GM19025 (cell line): ENCODE measurements around the gene VTI1A.
"Not testable (repeated sequence)": the region's sequence is repeated elsewhere in the genome, so short reads cannot be mapped to it uniquely, and the experiment has no call there.

ENCODE experiments used
- ATAC-seq: cut with Tn5 transposase; IDR thresholded peaks from one replicate; pipeline ENCODE4 v1.9.1; 2021; ENCODE audit warnings: mild to moderate bottlenecking, low read depth, moderate library complexity; ENCODE audit not compliant: unreplicated experiment

Gene VTI1A

DNA sequence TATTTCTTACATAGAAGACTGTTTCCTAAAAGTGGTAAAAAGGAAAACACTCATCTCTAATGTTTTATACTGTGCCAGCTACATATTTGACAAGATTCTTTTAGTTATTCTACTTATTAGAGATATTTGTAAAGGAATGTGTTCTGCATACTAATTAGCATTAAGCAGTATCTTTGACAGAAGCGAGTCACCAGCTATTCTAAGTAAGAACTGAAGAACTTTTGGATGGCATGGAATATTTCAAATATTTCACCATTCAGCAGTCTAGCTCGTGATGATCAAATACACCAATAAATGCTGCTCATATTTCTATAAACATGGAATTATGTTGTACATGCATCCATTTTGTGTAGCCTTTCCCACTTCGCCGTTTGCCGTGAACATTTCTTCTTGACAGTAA is 261.4 kb downstream of the VTI1A start:
- no peak for ATAC-seq

DNA sequence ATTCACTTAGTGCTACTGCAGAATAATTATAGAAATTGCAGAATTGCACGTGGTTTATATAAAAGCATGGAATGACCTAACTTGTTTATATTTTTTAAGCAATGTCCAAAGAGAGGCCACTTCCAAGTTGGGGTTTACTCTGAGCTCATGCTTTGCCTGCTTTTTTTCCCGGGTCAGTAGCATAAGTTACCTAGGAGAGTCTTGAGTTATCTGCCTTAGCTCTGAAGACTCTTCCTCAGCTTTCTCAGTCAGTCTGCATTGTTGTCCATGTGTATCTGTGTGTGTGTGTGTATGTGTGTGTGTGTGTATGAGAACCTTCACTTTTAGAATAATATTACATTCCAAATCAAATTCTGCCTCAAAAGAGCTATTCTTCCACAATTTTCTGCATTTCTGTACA is 263.5 kb downstream of the VTI1A start:
- ATAC-seq, result no peak

DNA sequence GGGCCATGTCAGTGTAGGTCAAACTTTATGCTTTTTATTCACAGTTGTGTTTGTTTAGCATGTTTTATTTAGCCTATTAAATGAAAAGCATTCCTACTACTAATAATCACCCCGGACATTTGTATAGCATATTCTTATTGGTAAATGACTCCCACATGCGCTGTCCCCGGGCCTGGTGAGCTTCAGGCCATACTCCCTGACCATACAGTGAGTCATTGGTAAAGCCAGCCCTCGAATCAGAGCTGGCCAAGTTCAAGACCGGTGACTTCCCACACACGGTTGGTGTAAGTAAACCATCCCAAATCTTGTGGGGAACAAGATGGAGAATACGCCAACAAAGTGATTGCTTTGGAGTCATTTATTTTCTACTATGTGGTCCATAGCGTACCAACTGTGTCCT is 264.4 kb downstream of the VTI1A start:
- no peak for ATAC-seq

DNA sequence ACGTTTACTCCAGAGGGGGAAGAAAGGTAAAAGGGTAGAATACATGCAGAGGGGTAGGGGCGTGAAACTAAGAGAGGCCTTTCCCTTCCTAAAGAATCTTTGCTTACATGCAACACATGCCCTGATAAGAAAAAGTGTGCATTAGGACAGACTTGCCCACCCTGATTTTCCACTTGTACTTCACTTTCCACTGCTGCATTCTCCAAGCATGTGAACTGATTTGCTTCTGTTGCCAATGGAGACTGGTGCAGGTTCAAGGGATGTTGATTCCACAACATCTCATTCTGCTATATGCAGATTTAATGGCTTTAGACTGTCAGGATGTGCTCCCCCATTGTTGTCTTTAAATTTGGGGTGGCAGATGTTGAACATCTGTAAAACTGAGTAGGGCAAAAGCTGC is 265.5 kb downstream of the VTI1A start:
- ATAC-seq, result no peak

DNA sequence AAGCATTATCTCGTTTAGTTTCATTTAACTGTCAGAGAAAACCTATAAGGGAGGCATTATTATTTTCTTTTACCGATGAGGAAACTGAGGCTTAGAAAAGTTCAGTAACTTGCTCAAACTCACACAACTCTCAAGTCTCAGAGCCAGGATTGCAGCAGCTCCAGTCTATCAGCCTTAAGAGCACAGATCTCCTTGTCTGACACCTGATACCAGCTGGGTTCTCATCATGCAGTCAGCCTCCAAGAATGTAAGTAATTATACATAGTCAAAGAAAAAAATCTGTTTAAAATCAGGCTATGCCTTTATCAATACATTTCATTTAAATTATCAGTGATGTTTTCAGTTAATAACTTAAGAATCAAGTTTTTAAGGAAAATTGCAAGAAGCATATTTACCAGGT is 266.4 kb downstream of the VTI1A start:
- ATAC-seq, result no peak

DNA sequence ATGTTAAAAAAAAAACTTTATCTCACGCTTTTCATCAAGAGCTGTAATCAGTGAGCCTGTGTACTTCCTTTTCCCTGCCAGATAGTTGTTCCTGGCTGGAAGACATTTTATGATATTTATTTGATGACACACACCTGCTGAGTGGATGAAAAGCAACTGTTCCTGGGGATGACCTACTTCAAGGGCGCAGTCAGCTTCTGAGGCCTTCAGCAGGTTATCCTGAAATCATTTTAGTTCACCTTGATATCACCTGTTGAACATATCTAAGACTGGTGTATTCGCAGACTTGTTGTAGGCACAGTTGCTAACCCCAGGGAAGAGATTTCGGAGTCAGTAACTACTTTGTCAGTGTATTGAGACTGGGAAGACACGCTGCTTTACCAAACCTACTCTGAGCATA is 268.6 kb downstream of the VTI1A start:
- ATAC-seq, result no peak

DNA sequence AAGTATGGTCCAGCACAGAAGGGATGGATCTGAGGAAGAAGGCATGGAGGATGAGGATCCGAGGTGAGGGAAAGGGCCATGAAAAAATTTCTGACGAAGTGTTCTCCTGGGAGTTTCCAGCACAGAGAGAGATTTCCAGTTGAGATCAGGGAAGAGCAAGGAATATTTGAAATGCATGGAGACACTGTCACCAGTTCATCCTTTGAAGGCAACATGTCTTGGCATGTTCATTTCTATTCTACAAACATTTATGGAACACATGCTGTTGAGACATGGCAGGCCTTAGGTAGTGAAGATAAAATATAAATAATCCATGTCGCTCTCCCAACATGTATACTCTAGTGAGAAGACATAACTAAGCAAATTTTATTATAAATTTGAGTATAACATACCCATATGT is 269.1 kb downstream of the VTI1A start:
- no peak for ATAC-seq

DNA sequence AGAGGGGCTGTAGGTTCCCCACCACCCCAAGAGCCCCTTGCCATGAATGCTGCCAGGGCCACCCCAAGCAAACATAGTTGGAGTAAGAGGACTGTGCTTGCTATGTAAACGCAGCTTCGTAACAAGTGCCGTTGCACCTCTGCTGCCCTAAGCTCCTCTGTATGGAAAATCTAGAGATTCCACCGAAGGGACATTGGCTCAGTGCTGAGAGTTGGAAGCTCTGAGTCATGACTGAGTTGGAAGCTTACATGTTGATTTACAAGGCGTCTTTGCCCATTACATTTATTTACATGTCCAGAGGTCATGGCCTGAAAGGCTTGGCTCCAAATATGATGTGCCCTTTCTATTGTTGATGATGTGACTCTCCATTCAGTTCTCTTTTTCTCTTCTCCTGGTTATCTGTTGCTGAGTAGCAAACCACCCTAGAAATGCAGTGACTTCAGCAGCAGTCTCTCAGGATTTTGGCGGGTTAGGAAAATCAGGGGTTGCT is 270.0 kb downstream of the VTI1A start:
- ATAC-seq, result no peak

DNA sequence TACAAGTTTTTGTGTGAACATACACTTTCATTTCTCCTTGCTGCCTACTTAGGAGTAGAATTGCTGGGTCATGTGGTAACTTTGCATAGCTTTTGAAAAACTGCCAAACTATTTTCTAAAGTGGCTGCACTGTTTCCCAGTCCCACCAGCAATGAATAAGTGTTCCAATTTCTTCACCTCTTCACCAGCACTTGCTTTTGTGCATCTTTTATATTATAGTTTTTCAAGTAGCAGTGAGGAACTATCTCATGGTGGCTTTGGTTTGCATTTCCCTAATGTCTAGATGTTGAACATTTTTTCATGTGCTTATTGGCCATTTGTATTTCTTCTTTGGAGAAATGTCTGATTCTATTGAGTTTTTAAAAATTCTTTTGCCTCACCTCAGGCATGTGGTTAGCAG is 273.2 kb downstream of the VTI1A start:
- ATAC-seq, result no peak

DNA sequence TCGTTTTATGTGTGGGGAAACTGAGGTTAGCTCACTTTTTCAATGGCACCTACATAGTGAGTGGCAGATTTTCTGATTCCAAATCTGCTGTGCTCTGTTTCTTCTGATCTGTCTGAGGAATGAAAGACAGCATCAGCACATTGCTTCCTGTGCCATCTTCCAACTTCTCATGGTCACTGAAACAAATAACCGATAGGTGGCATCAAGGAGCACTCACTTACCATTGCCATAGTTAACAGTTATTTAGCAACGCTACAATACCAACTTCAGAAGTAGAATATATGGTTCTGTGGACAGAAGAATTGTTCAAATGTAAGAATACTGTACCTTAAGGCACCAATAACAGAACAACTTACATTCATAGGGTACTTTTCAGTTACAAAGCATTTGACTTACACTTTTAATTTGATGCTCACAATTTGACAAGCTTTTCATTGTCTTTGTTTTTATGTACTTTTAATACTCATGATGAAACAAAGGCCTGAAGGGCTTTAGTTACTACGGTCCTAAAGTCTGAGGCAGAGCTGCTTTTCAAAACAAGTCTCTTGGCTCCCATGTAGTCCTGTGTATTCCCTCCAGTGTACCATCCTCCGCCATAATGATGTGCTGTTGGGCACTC is 274.2 kb downstream of the VTI1A start:
- no peak for ATAC-seq

DNA sequence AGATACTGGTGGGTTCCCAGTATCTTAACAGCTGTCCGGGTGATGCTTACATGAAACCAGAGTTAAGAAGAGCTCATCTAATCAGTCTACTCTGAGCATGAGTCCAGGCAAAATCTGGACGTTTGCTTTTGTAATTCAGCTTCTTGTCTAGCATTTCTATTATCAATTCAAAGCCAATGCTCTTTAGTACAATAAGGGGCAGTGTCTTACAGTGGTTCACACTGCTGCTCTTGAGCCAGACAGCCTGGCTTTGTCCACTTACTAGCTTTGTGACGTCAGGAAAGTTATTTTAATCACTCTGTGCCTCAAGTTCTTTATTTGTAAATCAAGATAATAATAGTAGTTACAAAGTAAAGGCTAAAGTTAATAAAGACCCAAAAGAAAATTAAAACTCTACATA is 275.7 kb downstream of the VTI1A start:
- ATAC-seq, result no peak

DNA sequence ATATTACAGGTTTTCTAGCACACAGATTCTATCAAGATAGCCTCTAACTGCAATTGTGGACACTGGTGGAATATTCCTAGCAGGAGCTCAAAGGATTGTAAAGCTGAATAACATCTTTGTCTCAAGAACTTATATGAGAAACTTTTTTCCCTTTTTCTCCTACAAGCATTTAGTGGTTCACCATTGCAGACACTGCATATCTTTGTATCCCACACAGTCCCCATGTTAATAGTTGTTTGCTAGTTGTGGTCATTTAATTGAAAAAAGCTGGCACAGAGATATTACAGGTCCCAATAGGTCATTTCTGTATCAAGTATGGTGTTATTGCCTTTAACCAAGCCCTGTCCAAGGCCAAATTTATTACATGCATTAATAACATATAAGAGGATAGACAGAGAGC is 276.9 kb downstream of the VTI1A start:
- no peak for ATAC-seq

DNA sequence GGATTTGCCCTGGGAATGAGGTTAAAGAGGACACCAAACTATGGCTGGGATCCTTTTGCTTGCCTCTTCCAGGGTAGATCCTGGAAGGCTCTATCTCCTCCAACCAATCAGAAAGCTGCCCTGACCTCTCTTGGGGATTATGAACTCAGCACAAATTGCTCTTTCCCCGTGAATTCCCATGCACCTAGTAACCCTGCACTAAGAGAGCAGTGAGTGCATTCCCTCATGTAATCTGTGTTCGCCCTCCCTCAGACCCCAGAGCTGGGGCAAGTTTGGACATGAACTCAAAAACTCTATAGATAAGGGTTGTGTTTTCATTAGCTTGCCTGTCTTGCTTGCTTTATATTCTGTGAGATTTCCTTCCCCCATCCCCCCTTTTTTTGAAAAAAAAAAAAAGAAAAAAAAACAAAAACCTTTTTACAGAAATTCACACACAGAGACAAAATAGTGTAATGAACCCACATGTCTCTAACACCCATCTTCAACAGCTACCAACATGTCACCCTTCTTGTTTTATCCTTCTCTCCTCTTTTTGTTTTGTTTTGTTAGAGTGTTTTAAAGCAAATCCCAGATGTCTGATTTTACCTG is 277.5 kb downstream of the VTI1A start:
- ATAC-seq, result no peak

DNA sequence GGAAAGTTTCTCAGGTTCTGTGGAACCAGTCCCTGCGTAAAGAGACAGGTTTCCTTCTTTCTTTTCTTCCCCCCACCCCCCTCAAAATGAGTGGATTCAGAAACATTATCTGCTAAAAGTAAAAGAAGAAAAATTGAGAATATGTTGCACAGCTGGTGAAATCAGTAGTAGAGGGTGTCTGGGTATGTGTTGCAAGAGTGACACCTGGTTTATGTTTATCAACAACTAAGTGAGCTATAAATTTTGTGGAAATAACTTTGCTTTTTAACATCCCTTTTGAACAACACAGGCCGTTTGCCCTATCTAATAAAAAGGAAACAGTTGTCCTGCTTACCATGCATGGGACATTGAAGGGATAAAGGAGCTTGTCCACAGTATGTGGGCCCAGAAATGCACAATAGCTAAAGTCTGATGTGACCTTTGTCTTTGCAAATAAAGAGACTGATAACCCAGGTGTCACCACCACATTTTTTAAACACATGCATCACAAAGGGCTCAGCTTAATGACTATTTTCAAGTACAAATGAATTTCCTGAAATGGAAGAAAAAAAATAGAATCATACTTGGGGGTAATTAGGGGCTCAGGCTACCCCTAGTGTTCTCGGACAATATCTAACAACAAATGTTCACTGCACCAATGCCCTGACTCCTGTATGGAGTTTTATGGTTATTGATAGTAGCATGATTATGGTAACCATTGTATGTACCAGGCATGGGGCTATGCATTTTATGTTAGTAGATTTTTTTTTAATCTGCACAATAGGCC is 281.3 kb downstream of the VTI1A start:
- ATAC-seq, result no peak

DNA sequence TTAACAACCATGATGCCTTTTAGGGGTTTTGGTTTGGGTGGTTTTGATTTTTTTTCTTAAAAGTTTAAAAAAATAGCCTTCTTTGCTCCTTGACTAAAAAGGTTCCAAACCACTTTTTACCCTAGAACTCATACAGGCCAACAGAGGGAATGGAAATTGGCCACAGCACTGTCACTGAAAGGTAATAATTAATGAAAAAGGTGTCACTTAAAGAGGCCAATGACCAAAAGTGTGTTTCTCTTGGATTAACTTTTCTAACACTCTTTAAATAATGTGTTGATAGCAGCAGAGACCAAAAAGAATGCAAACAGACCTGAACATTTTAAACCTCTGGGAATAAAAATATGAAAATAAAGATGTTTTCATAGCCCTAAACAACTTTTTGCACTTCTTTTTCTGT is 282.0 kb downstream of the VTI1A start:
- ATAC-seq, result no peak

DNA sequence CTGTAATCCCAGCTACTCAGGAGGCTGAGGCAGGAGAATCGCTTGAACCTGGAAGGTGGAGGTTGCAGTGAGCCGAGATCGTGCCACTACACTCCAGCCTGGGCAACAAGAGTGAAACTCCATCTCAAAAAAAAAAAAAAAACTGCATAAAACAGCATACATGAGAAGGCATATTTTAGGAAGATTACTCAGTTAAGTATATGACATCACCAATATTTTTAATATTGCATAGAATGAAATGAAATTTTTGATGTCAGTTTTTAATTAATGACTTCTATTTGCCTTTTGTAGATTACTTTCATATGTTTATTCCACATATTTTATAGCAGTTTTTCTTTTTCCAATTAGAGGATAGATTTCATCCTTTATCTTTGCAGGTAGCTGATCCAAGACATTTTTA is 284.4 kb downstream of the VTI1A start:
- ATAC-seq, result not testable (repeated sequence)

DNA sequence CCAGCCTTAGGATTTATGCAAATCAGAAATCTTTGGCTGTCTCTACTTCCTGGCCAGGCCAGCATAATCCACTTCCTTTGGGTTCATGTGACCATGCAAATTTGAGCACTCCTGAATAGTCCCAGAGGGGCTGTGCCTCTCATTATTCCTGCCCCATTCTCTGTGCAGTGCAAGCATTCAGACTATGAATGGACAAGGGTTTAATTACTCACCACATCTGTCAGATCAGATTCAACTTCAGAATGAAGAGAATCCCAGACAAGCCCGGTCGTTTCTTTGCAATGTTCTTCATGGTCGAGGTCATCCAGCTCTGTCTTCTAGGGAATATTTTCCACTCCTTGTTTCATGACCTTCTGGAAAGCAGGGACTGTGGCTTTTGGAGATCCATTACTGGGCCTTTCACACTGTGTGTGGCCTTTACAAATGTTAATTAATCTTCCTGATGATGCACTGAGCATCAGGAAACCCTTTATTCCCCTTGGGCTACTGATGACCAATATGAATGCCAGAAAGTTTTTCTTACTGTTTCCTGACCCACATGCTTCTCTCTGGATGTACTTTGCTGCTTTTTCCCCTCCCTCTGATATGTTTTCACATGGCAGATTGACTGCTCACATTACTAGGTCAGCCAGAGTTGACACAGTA is 285.4 kb downstream of the VTI1A start:
- ATAC-seq, result no peak

DNA sequence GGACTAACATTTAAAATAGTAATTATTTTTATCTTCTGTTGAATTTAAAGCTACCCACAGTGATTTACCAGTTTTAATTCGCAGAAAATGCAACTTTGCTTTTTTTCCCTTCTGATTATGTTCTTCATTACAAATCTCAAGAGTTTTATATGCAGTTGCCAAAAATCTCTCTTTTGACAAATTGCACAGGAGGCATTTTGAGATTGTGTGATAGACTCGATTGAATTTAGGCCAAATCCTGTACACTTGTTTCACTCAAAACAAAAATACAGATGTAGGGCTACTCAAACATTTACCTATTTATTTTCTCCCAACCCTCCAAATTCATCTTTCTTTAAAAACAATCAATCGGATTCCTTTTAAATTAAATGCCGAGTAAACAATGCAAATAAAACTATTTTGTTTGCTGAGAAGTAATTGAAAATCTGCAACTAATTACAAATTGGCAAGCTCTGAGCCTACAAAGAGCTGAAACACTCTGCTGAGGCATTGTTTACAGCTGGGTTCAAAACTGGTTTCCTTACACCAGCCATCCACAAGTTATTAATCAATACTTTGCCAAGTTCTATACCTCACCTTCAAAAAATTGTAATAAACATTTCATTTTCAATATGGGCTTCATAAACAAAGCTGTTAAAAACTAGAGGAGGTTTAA is 288.2 kb downstream of the VTI1A start:
- no peak for ATAC-seq

DNA sequence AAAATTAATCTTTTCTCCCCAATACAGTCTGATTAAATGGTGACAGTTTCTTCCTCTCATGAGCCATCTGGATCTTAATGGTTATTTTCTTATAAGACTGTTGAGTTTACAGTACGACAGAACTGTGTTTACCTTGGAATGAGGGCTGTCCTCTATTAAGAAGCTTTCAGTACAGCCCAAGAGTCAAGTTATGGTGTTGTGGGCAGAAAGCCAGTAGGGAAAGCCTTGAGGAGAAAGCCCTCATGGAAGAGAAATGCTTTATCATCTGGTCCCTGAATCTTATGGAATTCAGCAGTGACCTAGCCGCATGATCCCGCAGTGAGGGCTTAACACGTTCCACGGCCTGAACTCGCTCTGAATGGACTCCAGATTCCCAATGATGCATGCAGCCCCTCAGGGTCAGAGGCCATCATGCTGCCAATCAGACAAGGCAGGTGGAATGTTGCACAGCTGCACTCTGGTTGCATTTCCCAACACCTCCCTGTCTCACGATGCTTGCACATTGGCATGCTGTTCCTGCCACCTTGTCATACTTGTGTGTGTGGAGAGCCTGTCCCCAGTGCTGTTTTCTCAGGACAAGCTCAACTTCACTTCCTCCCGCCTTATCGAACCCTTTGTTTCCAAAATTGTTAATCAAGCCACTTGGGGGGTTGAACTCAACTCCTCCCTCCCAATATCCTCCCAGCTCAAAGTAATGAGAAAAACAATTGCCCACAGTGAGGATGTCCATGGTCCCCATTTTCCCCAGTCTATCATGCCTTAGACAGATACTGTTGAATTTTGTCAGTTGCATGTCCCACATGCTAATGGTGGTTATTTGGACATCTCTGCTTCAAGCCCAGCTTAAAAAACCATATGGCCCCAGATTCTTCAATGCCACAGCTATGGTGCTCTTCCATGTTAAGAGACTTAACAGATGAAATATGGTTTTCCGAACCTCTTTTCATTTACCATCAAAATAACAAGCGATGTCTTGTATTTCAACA is 291.9 kb downstream of the VTI1A start:
- ATAC-seq, result no peak
